OCI-LY7 (cell line): Measurements from ENCODE around the gene FBXO27.

Experiments used
- EZH2phosphoT487 ChIP-seq: fragments of 200-600 bp; sonication (generic); IDR thresholded peaks from 2 replicates; pipeline ENCODE4 v1.6.1; 2018; ENCODE audit warnings: low read depth, borderline replicate concordance, mild to moderate bottlenecking, mixed run types, antibody characterized with exemption, low read length, moderate library complexity, mixed read lengths
- TF ChIP-seq, protein P1 (sequence below): fragments of 200-600 bp; sonication (generic); conservative IDR thresholded peaks from 2 replicates; pipeline ENCODE4 v1.5.1; 2014; ENCODE audit warnings: mild to moderate bottlenecking, antibody characterized with exemption, low read length, moderate library complexity, mixed read lengths

DNA sequence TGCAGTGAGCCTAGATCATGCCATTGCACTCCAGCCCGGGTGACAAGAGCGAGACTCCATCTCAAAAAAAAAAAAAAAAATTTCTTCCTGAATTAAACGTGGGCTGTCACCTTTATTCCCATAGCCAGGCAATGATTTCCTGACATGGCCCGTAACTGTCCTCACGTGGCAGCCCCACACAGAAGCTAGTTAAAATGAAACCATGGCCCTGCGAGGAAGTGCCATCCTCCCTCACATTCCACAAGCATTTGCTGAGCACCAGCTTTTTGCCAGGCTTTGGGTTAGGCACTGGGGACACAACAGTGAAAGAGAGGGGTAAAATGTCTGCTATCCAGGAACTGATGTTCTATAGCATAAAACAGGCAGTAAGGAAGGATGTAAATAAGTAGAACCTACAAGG is 13.2 kb upstream of the FBXO27 start:
- TF ChIP-seq, protein P1, sequence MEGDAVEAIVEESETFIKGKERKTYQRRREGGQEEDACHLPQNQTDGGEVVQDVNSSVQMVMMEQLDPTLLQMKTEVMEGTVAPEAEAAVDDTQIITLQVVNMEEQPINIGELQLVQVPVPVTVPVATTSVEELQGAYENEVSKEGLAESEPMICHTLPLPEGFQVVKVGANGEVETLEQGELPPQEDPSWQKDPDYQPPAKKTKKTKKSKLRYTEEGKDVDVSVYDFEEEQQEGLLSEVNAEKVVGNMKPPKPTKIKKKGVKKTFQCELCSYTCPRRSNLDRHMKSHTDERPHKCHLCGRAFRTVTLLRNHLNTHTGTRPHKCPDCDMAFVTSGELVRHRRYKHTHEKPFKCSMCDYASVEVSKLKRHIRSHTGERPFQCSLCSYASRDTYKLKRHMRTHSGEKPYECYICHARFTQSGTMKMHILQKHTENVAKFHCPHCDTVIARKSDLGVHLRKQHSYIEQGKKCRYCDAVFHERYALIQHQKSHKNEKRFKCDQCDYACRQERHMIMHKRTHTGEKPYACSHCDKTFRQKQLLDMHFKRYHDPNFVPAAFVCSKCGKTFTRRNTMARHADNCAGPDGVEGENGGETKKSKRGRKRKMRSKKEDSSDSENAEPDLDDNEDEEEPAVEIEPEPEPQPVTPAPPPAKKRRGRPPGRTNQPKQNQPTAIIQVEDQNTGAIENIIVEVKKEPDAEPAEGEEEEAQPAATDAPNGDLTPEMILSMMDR: no peak
- no peak for TF ChIP-seq EZH2phosphoT487
